K562 (cell line): ENCODE measurements around the gene CPNE2.

Experiments
- CTCF ChIP-seq, 3 experiments: IDR thresholded peaks in 2 of 3; conservative IDR thresholded peaks in 1 of 3; 2 replicates each; pipeline ENCODE4 v1.5.1; 2011 to 2012; ENCODE audit warnings: low read length in 3 of 3, mild to moderate bottlenecking in 3 of 3, control low read depth in 2 of 3, improper control_type of control experiment in 1 of 3, inconsistent platforms in 1 of 3, low read depth in 1 of 3, mixed read lengths in 1 of 3, moderate library complexity in 1 of 3; ENCODE audit not compliant: insufficient read depth in 2 of 3
- JUND ChIP-seq, 2 experiments: IDR thresholded peaks; 2 replicates in 1 of 2; 3 replicates in 1 of 2; pipeline ENCODE4 v1.6.1; 2011; ENCODE audit warnings: borderline replicate concordance in 2 of 2, low read depth in 2 of 2, low read length in 2 of 2, improper control_type of control experiment in 1 of 2, missing biosample characterization in 1 of 2, missing genetic modification characterization in 1 of 2, missing genetic modification reagents in 1 of 2
- MYC ChIP-seq, 2 experiments: fragments of 250-450 bp in 1 of 2; sonication (Bioruptor Pico) in 1 of 2; IDR thresholded peaks; 2 replicates each; pipeline versions ENCODE4 v1.5.1 to v1.6.1; 2012 to 2021; ENCODE audit warnings: low read depth in 2 of 2, borderline replicate concordance in 1 of 2, improper control_type of control experiment in 1 of 2, low read length in 1 of 2, mild to moderate bottlenecking in 1 of 2, moderate library complexity in 1 of 2
- NCOA2 ChIP-seq, 2 experiments: fragments of 450-650 bp; IDR thresholded peaks; 2 replicates each; pipeline ENCODE4 v1.6.1; 2018; ENCODE audit warnings: mild to moderate bottlenecking in 2 of 2, moderate library complexity in 1 of 2; ENCODE audit not compliant: partially characterized antibody in 2 of 2
- PATZ1 ChIP-seq: fragments of 250-450 bp; sonication (Bioruptor Pico); IDR thresholded peaks from 2 replicates; pipeline ENCODE4 v1.5.0; 2020; ENCODE audit warnings: mild to moderate bottlenecking, borderline replicate concordance
- POLR2AphosphoS5 ChIP-seq: IDR thresholded peaks from 2 replicates; pipeline ENCODE4 v1.6.1; 2011; ENCODE audit warnings: mild to moderate bottlenecking, low read depth, low read length, moderate library complexity; ENCODE audit not compliant: control insufficient read depth, insufficient read depth
- SMARCA4 ChIP-seq: fragments of 450-650 bp; IDR thresholded peaks from 2 replicates; pipeline ENCODE4 v1.6.1; 2016
- TAF1 ChIP-seq: IDR thresholded peaks from 2 replicates; pipeline ENCODE4 v1.6.1; 2011; ENCODE audit warnings: mild to moderate bottlenecking, low read length, moderate library complexity; ENCODE audit not compliant: insufficient read depth, control insufficient read depth, severe bottlenecking; ENCODE audit errors: extremely low read depth
- TFE3 ChIP-seq: fragments of 450-650 bp; formaldehyde crosslinking; IDR thresholded peaks from 2 replicates; pipeline ENCODE4 v1.4.0; 2020; ENCODE audit warnings: mild to moderate bottlenecking, mixed read lengths
- TRIM24 ChIP-seq, 2 experiments: fragments of 450-650 bp; IDR thresholded peaks; 2 replicates each; pipeline ENCODE4 v1.6.1; 2016
- TF ChIP-seq, protein P1 (sequence below), 2 experiments: fragments of 450-650 bp; formaldehyde crosslinking in 1 of 2; IDR thresholded peaks; 2 replicates each; pipeline versions ENCODE4 v1.4.0 to v1.6.1; 2014 to 2020; ENCODE audit warnings: mild to moderate bottlenecking in 2 of 2, borderline replicate concordance in 1 of 2, low read depth in 1 of 2
- TF ChIP-seq, protein P2 (sequence below): sonication (generic); formaldehyde crosslinking; IDR thresholded peaks from 2 replicates; pipeline ENCODE4 v1.8.1; 2023; ENCODE audit warnings: mild to moderate bottlenecking, missing genetic modification reagents, moderate library complexity
- TF ChIP-seq, protein P3 (sequence below): sonication (generic); formaldehyde crosslinking; IDR thresholded peaks from 2 replicates; pipeline ENCODE4 v1.8.1; 2022; ENCODE audit warnings: missing genetic modification reagents

GRCh38 chr16:57194512-57194911, 102.1 kb downstream of the CPNE2 start:
- TF ChIP-seq, protein P1, sequence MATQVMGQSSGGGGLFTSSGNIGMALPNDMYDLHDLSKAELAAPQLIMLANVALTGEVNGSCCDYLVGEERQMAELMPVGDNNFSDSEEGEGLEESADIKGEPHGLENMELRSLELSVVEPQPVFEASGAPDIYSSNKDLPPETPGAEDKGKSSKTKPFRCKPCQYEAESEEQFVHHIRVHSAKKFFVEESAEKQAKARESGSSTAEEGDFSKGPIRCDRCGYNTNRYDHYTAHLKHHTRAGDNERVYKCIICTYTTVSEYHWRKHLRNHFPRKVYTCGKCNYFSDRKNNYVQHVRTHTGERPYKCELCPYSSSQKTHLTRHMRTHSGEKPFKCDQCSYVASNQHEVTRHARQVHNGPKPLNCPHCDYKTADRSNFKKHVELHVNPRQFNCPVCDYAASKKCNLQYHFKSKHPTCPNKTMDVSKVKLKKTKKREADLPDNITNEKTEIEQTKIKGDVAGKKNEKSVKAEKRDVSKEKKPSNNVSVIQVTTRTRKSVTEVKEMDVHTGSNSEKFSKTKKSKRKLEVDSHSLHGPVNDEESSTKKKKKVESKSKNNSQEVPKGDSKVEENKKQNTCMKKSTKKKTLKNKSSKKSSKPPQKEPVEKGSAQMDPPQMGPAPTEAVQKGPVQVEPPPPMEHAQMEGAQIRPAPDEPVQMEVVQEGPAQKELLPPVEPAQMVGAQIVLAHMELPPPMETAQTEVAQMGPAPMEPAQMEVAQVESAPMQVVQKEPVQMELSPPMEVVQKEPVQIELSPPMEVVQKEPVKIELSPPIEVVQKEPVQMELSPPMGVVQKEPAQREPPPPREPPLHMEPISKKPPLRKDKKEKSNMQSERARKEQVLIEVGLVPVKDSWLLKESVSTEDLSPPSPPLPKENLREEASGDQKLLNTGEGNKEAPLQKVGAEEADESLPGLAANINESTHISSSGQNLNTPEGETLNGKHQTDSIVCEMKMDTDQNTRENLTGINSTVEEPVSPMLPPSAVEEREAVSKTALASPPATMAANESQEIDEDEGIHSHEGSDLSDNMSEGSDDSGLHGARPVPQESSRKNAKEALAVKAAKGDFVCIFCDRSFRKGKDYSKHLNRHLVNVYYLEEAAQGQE (IDR thresholded peaks at IDR 0.05; ENCODE audit: borderline replicate concordance) = no peak
- TF ChIP-seq, protein P1 (CRISPR knock-in tag; IDR thresholded peaks at IDR 0.05; ENCODE audit: low read depth) = no peak
- TF ChIP-seq, protein P2, sequence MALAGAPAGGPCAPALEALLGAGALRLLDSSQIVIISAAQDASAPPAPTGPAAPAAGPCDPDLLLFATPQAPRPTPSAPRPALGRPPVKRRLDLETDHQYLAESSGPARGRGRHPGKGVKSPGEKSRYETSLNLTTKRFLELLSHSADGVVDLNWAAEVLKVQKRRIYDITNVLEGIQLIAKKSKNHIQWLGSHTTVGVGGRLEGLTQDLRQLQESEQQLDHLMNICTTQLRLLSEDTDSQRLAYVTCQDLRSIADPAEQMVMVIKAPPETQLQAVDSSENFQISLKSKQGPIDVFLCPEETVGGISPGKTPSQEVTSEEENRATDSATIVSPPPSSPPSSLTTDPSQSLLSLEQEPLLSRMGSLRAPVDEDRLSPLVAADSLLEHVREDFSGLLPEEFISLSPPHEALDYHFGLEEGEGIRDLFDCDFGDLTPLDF = no peak
- TF ChIP-seq TAF1 (no peak), CTCF (IDR thresholded peaks at IDR 0.05 in 2 of 3, conservative IDR thresholded peaks at IDR 0.05 in 1 of 3; ENCODE audit: insufficient read depth in 2 of 3, low read depth in 1 of 3, low read length in 3 of 3) (no peak), SMARCA4 (no peak), POLR2AphosphoS5 (no peak), NCOA2 (IDR thresholded peaks at IDR 0.05; ENCODE audit: partially characterized antibody in 2 of 2) (no peak), TFE3 (CRISPR knock-in tag) (no peak), JUND (IDR thresholded peaks at IDR 0.05; ENCODE audit: borderline replicate concordance, low read depth, low read length) (no peak), JUND (tag; IDR thresholded peaks at IDR 0.05; ENCODE audit: borderline replicate concordance, low read depth, low read length) (no peak), PATZ1 (CRISPR knock-in tag) (no peak), TRIM24 (IDR thresholded peaks at IDR 0.05) (no peak), MYC (IDR thresholded peaks at IDR 0.05; ENCODE audit: low read depth, low read length) (no peak), MYC (CRISPR knock-in tag; IDR thresholded peaks at IDR 0.05; ENCODE audit: borderline replicate concordance, low read depth) (no peak)
- TF ChIP-seq, protein P3, sequence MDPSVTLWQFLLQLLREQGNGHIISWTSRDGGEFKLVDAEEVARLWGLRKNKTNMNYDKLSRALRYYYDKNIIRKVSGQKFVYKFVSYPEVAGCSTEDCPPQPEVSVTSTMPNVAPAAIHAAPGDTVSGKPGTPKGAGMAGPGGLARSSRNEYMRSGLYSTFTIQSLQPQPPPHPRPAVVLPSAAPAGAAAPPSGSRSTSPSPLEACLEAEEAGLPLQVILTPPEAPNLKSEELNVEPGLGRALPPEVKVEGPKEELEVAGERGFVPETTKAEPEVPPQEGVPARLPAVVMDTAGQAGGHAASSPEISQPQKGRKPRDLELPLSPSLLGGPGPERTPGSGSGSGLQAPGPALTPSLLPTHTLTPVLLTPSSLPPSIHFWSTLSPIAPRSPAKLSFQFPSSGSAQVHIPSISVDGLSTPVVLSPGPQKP (CRISPR knock-in tag) = no peak
